T-helper 22 cell (primary cell): ENCODE results near the gene MTMR3.

Experiments used
- DNase-seq: peaks from one replicate; pipeline ENCODE4 v3.0.0-alpha.2; 2020; ENCODE audit warnings: low read depth

Gene MTMR3

DNA sequence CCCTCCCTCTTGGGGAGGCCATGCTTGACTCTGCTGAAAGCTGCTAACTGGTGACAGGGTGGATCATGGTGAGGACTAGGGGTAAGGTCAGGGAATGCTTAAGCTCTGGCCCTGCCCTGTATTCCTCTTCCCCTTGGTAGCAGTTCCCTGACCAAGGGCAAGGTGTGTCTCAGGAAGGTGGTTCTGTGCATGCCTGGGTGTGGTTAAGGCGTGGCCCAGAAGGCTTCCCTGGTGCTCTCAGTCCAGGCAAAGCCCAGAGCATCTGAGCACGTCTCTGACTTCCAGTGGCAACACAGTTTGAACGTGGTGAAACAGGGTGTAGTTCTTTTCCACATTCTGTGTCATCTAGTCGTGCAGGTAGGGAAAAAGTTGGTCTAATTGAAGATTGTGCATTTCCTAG is 144.2 kb downstream of the MTMR3 start:
- DNase-seq, result no peak

DNA sequence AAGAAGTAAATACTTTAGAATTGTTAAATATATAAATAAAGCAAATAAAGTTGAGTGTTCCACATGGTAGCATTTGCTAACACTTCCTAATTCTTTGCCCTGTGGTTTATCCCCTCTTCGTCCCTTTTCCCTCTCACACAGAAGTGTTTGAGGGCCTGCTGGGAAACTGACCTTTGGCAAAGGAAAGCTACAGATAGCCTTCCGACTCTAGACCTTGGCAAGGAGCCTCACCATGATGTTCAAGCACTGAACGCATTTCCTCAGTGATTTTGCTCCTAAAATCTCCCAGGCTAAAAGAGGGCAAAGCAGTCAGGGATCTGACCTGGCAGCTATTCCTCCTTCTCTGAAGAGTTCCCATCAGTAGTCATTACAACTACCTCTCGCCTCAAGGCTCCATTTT is 144.8 kb downstream of the MTMR3 start:
- no peak for DNase-seq

DNA sequence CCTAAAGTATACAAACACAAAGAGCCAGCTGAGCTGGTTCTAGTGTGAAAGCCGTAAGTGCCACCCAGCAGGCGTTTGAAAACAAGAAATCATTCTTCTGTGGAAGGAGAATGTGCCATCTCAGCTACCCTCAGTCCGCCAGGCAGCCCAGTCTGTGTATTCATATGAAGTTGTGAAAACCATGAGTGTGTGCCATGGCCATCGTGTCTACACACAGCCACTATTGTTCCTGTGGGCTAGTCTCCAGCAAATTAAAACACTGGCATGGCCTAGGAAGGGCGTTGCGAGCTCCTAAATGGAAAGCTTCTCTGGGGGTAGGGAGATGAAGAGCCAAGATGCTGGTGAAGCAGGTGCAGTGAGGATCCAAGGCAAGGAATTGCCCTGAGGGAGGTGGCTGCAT is 145.8 kb downstream of the MTMR3 start:
- DNase-seq, result no peak

GRCh38 chr22:30029512-30029911 is 146.5 kb downstream of the MTMR3 start:
- DNase-seq, result no peak

DNA sequence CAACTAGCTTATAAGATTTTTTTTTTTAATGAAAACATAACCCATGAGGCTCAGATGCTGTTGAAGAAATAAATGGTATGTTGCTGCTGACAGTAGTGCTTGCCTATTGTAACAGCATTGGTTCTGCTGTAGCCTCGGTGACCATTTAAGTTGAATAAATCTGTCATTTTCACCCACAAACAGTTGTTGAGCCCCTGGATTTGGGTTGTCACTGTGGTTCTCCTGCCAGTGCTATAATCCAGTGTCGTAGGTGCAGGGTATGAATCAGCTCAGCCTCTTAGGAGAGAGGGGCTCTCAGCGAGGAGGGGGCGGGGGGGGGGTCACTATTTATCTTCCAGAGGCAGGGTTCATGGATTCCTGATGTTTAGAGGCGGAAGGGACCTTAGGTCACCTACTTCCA is 147.4 kb downstream of the MTMR3 start:
- DNase-seq, result no peak

GRCh38 chr22:30031328-30031727 is 148.4 kb downstream of the MTMR3 start:
- no peak for DNase-seq

- DNase-seq, result no peak
These were observed 148.9 kb downstream of the MTMR3 start for GRCh38 chr22:30031764-30032455.

DNA sequence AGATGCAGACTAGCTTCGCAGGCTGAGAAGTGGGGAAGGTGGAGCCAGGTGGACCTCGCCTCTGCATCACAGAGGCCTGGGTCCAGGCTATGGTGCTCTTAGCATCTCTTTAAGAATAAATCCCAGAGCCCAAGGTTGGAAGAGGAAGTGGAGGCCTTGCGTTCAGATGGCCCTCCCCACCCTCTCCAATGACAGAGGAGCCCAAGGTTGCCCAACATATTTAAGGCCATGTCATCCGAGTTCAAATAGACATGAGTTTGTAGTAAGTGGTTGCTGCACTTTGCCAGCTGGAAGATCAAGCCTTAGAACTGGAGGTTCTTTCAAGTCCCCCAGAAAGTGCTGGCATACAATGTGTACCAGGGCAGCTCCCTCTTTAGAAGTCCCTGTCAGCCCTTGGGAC is 150.2 kb downstream of the MTMR3 start:
- DNase-seq, result no peak

DNA sequence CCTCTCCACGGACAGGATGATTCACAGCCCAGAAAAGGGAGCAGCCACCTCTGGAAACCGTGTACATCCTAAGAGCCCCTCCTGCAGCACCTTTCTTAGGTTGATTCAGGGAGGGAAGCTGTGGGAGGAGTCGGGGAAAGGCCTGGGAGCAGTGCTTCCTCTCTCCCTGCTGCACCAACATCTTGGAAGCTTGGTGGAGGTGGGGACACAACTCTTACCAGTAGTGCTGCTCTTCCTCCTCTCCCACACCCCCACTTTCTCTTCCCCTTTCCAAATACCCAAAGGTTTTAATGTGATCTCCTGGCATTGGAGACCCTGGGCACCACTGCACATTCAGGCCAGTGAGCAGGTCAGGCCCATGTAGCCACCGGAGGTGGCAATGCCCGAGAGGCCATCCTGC is 150.9 kb downstream of the MTMR3 start:
- DNase-seq, result no peak

DNA sequence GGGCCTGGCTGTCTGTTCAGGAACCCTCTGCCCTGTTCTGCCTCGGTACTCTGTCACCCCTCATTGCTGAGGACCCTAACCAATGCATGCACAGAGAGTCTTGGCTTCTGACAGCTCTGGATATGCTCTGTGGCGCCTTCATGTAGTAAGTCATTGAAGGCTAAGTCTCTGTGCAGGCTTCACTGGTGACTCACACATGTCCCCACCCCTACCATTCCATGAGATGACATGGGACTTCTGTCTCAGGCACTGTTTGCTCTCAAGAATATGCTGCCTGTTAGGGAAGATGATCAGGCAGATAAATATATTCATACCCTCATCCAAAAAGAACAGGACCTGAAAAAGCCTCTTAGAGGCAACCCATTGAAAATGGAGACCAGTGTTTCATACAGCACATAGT is 153.7 kb downstream of the MTMR3 start:
- DNase-seq, result no peak

GRCh38 chr22:30038219-30038618 is 155.2 kb downstream of the MTMR3 start:
- no peak for DNase-seq

DNA sequence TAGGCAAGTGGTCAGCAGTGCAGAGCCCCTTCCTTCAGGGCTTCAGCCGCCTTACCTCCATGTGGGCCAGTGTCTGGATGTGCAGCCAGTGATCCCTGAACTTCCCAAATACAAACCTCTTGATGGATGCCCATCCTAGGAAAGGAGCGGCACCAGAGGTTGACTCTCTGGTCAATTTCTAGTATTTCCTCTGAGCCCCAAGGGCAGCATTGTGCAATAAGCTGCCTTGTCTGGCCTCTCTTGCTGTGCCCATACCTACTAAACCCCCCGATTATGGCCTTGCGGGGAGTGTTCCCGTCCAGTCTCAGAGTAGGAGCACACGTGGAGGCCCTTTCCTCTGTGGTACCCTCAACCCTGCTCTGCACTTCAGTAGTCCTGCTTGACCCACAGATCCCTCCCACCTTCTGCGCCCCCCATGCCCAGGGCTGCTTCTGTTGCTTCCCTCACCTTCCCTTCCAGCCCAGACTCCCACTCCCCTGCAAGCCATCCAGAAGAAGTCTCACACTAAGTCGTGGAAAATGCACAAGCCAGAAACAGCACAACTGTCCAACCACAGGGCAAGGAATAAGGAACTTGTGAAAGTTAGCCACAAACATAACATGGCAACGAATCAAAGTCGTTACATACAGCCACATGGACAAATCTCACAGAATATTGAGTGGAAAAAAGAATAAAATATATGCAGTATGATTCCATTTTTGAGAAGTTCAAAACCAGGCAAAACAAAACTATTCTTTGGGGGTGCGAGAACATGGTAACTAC is 157.7 kb downstream of the MTMR3 start:
- no peak for DNase-seq

DNA sequence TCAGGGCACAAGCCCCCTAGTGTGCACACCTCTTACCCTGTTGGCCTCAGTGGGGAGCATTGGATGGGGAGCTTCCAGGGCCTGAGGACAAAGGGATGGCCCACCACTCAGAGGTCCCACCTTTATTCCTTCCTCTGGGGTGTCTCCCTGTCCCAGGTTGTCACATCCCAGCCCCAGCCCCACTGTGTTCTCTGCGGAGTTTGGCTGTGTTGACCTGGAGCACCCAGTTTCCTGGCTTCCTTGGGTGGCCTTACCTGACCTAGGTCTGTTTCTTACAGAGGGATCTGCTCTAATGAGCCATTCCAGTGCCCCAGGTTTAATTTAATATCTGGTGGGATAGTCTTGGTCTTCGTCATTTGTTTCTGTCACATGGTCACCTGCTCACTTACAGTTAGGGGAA is 158.5 kb downstream of the MTMR3 start:
- DNase-seq, result no peak

- DNase-seq, result no peak
These were observed 158.9 kb downstream of the MTMR3 start for GRCh38 chr22:30041881-30042280.

GRCh38 chr22:30043161-30043560 is 160.2 kb downstream of the MTMR3 start:
- no peak for DNase-seq

GRCh38 chr22:30044369-30044768 is 161.4 kb downstream of the MTMR3 start:
- DNase-seq, result no peak

- no peak for DNase-seq
These were observed 162.0 kb downstream of the MTMR3 start for GRCh38 chr22:30044881-30045493.

- no peak for DNase-seq
These were observed 162.5 kb downstream of the MTMR3 start for GRCh38 chr22:30045494-30045887.

DNA sequence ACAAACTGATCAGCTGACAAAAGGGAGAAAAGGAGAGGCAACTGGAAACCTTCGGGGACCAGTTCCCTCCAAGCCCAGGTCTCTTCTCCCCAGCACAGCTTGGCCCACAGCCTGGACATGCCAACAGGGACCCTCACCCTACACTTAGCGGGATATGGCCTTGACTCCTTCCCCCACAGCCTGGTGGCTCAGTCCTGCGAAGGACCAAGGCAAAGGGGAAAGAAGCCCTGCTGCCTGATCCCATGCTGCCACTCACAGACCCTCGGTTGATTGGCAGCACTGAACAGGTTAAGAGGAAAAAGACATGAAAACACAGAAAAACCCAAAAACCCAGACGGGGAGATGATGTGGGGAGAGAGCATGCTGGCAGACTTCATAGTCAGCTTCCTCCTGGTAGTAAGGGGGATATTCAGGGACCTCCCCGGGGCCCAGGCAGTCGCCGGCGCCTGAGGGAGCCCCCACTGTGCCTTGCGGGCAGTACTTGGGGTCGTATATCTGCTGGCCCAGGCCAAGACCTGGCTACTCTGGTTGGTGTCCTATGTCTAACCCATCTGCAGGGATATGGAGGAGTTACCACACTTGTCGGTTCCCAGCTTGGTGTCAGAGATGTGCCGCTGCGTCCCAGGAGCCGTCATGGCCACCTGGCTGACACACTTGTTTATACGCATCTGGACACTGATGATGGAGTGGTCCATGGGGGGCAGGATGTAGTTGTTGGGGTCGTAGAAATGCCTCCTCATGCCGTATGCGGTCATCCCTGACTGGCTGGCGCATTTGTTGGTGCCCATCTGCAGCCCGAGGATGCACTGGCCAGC is 163.1 kb downstream of the MTMR3 start:
- DNase-seq, result no peak

- no peak for DNase-seq
These were observed 163.9 kb downstream of the MTMR3 start for GRCh38 chr22:30046716-30047363.

DNA sequence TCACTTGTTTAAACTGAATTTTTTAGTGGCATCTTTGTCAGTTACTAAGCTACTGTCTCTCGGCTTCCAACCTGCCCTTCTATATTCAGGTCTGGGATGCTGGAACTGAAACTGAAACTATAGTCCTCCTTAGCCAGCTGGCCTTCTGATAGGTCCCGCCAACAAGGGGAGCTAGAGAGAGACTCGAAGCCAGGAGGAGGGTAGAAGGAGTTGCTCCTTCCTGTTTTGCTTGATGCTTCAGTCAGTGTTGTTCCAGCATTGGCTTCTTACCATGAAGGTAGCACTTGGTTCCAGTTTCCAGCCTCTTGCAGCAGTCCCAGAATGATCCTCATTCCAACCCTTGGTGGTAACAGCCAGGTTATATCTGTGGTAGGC is 164.4 kb downstream of the MTMR3 start:
- no peak for DNase-seq

GRCh38 chr22:30048681-30049080 is 165.7 kb downstream of the MTMR3 start:
- no peak for DNase-seq
